HTR-8/SVneo (cell line): ENCODE measurements around the gene PRSS57.

Experiments used
- DNase-seq: peaks from one replicate; pipeline ENCODE4 v3.0.0; 2011; ENCODE audit warnings: low spot score, mixed read lengths; ENCODE audit not compliant: insufficient read length
- FAIRE-seq: peaks from 2 replicates; lab custom pipeline; 2011; peaks lifted over from hg19 to GRCh38; lab: Jason Lieb, UNC

The PRSS57 gene

DNA sequence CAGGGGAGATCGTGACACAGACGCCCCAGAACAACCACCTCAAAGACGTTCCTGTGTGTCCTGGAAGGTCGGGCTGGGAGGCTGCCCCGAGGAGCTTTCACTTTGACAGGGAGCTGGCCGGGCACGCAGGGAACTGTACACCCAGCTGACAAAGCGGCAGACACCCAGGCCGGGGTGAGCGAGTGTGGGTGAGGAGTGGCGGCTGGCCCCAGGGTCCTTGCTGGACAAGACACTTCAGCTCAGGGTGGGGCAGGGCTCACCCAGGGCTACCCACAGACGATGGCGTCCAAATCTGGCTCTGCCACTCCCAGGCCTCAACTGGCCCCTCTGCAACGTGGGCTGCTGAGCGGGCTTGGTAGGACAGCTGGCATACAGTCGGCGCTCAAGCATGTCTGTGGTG lies 53.5 kb downstream of the PRSS57 start:
- DNase-seq (no peak), FAIRE-seq (no peak)

GRCh38 chr19:640606-641189 lies 54.6 kb downstream of the PRSS57 start:
- no peak for FAIRE-seq
- DNase-seq: no peak

GRCh38 chr19:640161-640558 lies 55.1 kb downstream of the PRSS57 start:
- no peak for FAIRE-seq
- no peak for DNase-seq

- FAIRE-seq (peak; percentile 38), DNase-seq (peak; percentile 91)
These were observed 55.7 kb downstream of the PRSS57 start, which contains the start of gene FGF22 for GRCh38 chr19:639253-640160. Gene FGF22, plus strand, starts transcription at chr19:639879. Its CDS starts 47 bp downstream, at chr19:639926.

GRCh38 chr19:638906-639252 lies 56.4 kb downstream of the PRSS57 start:
- FAIRE-seq: no peak

More at GRCh38 chr19:638906-639252, 56.4 kb downstream of the PRSS57 start:
- no peak for DNase-seq
